ENCODE measurements around the gene KIF6.

Gene KIF6

DNA sequence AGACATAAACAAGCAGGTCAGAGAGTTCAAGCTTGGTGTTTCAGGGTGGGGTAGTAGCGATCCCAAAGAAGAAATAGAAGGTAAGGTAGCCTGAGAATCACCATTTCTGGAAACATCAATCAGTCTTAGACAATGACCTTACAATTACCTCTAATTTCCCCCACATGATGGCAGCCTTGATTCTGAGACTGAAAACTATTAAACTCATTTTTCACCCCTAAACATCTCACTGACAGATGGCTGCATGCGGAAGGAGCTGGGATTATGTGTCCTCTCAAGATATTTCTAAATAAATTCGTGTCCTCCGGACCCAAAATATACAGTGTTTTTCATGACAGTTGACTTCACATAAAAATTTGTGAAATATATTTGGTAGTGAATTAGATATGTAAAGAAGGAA, 61.0 kb downstream of the KIF6 start:
- no peak for DNase-seq (ENCODE audit: low read depth)

DNA sequence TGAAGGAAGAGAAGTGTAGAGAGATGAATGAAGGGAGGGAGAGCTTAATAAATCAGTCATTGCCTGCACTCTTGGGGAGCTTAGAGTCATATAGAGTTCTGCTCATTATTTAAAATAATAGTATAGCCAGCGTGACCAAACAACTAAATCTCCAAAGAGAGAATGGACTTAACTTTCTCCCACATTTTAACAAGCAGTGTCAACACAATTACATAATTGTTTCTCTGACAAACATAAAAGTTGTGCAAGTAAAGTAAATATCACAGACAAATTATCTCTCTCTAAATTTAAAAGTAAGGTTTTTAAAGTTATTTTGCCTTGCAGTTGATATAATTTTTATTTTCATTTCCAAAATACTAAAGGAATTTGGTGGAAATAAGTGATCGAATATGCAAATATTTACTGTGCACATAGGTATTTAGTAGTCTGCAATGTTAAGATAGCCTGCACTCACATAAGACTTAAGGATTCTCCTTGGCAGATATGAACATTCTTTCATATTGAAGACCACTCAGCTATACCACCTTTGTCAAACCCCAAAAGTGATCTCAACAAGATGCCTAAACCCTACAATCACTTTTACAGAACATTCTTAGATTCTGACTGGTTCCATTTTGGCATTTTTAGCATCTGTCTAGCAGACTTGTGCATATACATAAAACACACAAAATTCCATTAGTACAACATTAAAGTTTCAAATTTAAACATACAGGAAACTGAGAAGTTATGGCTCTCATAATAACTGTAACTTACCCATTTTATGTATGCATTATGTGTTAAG, 67.7 kb downstream of the KIF6 start:
- DNase-seq (ENCODE audit: low read depth) = no peak

DNA sequence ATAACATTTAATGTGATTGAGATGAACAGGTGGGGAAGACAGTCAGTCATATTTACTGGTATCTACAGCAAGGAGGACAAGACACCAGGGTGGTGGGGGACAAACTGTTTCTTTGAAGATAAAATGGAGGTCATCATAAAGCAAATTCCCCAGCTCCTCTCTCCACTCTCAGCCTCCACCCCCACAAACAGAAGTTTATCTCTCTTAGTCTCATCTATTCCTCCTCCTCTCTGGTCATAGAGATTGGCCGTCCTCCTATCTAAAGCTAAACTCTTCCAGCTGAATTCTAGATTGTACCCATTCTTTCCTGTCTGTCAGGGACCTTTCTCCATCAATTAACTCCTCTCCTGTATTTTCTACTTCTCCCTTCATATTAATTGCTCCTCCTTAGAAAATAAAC, 71.1 kb downstream of the KIF6 start:
- no peak for DNase-seq (ENCODE audit: low read depth)

DNA sequence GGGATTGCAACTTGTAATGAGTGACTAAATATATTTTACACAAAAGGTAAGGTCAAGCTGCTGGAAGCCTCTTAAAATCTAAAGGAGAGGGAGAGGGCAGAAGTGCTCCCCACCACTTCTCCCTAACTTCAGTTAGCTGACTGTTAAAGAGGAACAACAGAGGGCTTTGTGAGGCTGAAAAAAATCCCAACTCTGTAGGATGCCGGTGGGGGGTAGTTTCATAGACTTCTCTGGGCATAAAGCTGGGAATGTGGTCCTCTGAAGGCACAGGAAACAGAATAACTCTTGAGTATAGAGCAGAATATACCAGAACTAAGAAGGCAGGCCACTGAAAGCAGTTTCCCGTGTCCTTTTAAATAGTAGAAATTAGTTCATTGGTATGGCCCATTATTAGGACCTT, 71.6 kb downstream of the KIF6 start:
- DNase-seq (ENCODE audit: low read depth) = no peak

DNA sequence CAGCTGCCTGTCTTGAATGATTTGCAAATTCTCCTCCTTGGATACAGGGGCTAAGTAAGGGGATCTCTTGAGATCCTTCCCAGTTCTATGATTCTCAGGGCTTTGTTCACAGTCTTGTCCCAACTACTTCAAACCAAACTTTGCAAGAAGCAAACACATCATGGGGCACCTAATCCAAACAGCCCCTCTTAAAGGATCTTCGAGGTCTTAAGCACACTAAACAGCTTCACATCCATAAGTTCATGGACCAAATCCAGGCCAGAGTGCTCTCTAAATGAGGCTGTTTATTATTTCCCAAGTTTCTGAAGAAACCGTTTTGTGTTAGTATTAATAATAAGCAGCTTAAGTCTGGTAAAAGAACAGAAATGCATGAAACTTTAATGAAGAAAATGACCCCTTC, 75.2 kb downstream of the KIF6 start:
- DNase-seq (ENCODE audit: low read depth) = no peak

DNA sequence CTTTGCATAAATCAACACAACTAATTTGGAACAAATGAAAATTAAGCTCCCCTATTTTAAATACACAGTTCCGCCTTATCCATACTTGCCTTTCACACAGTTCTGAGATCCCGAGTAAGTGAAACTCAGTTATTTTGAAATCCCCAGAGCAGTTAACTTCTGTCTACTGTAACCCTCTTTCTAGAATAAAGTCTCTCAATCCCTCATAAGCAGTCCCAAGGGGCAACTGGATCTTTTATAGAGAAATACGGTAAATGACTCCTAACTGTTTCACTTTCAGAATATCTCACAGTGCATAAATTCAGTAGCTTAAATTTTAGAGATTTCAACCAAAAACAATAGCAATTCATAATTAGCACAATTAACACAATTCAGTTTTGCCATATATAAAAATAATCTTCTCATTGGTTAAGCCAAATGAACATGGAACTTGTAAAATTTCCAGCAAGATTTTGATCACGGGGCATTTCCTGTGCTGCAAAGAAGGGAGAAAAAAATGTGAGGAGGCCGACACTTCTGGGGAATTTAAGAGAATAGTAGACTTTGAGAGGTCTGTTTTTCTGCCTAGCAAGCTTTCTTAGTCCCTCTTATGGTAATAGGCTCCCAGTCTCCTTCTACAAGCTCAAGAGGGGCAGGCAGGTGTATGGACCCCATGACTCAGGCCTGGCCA, 78.3 kb downstream of the KIF6 start:
- no peak for DNase-seq (ENCODE audit: low read depth)

DNA sequence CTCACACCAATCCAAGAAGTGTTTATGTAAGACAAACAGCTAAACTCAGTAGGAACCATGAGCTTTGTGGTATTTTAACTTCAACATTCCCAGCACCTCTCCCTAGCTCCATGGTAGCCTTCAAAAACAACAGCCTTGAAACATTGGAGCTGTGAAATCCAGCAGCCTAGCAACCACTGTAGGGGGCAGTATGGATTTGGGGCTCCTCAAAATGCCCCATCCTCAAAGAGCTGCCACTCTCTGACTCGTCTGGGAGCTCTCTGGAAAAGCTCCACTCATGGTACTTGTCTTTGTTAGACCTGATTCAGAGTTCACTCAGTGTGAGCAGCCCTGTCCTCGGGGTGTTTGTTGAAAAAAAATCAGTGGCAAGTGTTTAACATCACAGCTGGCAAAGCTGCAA, 82.9 kb downstream of the KIF6 start:
- DNase-seq (ENCODE audit: low read depth) = no peak

DNA sequence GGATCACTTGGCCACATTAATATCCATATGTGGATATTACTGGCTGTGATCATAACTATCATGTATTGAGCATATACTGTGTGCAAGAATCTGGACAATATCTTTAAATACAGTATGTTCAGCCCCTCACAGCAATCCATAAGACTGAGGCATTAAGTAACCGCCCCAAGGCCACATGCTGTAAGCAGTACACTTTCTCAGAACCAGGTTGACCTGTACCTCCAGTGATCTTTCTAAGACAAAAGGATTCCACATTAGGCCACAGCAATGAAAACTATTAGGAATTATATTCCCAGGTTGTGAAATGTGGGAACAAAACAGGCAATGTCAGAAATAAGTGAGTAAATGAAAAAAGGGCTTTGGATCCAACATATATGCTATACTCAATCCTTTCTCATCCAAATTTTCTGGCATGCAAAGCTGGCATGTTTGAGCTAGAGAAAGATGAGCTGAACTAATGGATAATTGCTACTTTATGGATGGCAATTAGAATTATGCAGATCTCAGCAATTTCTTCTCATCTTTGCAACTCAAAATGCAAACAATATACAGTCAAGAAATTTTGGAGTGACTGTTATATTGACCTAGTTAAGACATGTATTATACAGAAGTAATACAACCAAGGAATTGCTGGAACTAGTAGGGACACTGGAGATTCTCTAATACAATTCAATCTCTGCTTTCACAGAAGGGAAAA, 86.9 kb downstream of the KIF6 start:
- DNase-seq (ENCODE audit: low read depth) = no peak

DNA sequence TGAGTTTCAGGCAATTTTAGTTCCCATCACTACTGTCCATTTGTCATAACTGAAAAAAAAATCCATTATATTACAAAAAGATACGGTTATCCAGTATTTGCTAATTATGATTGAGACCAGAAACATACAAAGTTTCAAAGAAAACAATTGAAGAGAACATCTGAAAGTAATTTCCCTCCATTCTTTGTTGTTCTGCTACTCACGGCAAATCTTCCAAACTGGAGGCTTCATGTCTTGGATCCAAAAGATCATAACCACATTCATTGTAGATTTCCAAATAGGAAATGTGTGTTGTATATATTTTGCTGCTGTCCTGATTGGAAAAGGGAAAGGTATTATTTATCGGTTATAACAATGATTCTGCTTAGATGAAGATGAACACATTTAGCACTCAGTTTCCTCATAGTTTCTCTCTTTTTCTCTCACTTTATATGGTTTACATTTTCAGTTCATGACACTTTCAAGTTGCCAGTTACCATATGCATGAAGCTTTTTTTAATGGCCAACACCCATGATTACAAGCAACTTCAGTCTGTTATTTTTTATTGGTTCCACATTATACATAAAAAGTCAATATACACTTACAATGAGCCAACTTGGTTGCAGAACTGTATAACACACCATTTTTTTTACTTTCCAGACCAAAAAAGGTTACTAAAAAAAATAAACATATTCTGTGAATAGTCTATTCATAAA, 90.4 kb downstream of the KIF6 start:
- DNase-seq (ENCODE audit: low read depth) = no peak

DNA sequence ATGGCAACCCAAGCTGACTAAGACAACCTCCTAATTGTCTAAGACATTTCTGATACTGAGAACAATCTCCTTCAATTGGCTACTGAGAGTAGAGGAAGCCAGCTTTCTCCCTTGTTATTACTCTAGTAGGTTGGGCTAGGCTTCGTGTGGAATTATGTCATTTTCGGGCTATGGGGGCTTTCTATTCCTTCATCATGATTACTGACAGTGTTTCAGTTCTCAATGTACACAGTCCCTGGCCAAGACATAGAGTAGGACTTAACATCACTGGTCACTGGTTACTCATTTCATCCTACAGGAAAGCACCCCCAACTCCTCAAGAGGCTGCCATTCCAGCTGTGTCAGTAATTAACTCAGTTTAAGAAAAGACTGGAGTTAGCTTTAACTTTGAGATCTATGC, 100.0 kb downstream of the KIF6 start:
- DNase-seq (ENCODE audit: low read depth) = no peak

DNA sequence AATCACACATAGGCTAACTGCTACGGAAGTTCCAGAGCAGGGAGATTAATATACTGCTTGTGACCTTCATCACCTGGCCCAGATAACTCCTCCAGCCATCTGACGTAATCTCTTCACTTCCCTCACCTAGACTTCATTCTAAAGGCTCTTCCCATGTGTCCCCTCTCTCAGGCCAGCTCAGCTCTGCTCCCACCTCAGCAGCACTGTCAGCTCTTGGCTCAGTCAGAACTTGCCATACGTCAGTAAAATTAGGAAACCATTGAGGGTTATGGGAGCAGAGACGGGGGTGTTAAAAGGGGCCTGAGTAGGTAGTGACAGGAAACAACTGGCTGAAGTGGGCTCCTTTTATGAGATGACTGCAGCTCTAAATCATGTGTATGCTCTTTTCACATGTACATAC, 101.5 kb downstream of the KIF6 start:
- no peak for DNase-seq (ENCODE audit: low read depth)

DNA sequence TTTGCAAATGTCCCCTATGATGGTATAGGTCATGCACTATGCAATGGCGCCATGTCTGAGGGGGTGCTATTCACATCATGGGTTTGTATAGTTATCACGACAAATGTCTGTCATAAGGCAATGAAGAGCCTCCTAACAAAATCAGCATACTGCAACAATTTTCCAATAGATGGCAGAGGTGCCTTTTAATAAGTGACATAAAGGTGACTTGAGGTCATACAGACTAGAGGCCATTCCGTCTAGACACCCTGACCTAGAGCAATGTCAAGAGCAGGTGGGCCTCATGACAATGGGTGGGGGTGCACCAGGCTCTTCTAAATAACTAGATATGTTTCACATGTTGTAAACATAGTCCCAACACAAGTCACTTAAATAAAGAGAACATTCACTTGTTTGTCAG, 107.7 kb downstream of the KIF6 start:
- no peak for DNase-seq (ENCODE audit: low read depth)

DNA sequence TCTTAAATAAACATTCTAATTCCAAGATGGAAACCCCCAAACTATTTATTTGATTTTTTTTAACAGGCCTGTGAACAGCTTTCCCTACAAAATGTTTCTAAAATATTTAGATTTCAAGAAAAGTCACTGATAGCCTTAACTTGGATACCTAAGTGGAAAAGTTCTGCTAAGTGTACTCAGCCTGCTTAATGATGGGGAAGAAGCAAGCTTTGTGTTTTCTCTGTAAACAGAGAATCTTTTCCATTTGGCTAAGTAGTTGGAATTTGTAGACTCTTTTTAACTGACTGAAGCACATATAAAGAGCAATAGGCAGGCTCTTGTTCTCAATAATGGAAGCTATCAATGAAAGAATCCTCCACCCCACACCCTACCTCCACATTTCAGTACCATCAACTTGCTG, 108.2 kb downstream of the KIF6 start:
- DNase-seq (ENCODE audit: low read depth) = no peak

DNA sequence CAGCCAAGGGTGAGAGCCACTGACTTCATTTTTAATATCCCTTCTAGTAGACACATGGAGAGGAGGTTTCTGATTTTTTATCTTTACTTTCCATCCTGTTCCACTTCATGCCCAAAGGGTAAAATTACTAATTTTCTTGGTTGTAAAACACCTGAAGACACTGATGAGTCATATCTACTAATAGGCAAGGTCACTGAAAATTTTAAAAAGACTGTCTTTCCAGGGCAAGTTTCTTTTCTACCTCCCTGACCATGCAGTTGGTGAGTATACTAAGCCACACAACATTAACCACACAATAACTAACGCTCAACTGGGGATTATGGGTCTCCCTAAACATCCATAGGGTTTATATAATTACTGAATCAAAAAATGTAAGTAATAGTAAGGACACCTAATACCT, 109.6 kb downstream of the KIF6 start:
- no peak for DNase-seq (ENCODE audit: low read depth)

DNA sequence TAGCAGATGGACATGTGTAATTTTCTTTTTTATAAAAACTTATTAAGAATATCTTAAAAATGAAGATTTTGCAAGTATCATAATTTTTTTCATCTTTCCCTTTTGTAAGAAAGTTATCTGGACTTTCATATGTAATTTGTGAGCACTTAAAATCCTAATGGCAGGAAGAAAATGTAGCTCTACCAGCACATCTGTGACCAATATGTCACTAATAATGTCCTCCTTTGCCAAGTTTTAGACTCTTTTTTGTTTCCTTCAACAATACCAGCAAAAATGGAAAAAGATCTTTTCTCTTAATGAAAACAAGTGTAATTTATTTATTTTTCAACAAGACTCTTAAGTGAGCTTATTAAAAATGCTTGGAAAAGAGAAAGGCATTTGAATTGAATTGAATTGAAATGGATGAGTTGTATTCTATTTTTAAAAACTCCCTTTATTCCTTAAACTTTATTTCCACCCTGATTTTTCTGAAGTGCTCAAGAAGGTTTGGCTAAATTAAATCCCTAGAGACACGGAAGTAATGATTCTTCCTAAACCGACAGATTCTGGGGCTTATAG, 110.7 kb downstream of the KIF6 start:
- DNase-seq (ENCODE audit: low read depth) = no peak

DNA sequence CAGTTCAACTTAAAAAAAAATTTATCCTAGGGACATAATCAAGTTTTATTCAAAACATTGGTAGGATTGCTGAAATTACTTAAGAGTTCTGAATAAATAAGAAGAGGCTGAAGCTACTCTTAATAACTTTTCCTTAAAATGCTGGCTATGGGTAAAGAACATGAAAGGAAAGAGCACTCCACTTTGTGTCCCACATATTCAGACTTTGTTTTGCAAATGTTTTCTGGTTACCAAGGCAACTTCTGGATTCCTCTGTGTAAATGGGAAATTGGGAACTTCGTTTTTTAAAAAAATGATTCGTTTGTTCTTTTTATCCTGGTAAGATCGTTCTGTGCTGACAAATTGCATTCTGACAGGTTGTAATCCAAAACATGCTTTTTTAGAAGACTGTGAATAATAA, 115.0 kb downstream of the KIF6 start:
- DNase-seq (ENCODE audit: low read depth) = no peak

DNA sequence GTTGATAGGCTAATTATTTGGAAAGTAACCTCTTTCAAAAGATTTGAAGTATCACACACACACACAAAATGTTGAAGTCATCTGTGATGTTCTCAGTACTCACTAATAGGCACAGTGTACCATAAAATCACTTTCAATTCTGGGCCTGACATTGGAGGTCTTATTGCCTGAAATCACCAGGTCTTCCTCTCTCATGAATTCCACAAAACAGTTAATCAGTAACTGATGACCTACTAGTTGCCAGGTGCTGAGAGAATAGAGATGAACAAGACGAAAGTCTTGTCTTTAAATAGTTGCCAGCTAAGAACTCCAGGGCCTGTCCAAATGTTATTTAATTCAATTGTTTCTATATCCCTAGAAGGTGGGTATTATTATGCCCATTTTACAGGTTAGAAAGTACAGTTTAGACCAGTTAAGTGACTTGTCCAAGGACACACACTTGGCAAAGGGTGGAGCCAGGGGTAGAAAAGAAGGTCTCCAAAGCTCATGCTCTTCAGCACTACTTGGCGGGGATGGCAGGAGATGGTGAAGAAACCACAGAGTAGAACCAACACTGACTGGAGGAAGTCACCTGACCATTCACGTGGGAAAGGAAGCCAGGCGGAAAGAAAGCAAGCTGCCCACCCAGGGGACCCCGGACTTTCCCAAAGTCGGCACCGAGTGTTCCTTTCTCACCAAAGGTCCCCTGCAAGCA, 116.4 kb downstream of the KIF6 start:
- no peak for DNase-seq (ENCODE audit: low read depth)

DNA sequence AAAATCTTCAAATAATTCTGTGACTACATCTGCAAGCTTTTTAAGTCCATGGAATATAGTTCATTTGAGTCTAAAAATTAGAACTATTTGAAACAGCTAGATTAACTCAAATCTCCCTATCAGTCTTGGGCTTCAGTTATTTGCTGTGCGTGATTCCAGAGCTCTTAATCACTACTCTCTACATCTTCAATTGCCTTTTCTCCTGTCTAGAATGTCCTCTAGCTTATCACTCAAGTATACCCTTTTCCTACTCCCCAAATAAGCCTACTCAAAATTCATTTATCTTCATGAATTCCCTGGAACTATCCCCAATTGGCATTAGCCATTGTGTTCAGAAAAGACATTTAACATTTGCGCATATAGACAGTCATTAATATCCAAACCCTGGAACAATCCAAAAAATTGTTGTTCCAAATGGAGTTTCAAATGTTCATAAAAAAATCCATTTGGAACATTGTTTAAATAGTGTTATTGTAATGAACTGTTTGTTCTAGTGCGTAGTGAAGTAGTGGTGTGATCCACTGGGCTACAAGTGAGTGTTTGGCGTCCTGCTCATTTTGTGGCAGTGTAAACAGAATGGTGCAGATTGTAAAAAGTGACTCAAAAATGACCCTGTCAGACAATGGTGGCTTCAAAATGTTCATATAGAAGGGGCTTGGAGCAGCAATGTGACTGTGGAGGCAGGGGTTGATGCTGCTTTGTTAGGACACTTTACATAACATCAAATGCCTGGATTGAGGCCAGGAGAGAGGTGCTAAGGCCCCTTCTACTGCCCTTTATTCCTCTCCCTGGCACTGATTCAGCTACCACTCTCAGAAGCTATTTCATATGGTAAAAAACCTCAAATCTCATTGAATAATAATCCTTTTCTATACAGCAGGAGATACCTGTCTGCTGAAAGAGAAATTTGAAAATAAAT, 122.3 kb downstream of the KIF6 start:
- no peak for DNase-seq (ENCODE audit: low read depth)

DNA sequence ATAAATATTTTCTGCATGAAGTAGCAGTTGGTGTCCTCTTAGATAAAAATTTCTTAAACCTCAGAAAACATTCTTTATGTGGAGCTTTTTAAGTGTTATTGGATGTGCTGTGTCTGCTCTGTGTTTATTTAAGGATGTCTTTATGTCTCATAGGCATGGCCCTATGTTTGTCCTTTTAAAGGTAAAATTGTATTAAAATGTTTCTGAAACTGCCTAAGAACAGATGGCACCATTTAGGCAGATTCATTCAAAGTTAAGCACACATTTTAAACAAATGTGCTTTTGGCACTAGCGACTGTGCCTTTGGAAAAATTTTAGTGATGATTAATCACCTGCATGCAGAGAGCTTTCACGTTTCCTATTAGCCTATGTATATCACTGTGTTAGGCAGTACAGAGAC, 125.2 kb downstream of the KIF6 start:
- DNase-seq (ENCODE audit: low read depth) = no peak

DNA sequence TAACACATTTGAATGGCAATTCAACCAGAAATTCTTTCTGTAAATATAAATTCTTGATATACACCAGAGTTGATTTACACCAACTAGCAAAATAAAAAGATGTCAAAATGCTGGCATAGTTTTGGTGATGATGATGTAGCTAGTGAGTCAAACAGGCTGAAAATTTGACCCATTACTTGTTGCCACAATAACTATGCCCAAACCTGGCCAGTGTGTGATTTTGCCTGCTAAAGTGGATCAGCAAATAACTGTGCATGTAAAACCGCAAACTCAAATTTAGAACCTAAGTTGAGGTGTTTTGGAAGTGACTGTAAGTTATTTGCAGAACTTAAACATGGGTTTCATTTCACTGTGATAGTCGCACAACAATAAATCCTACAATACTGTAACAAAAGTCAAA, 125.9 kb downstream of the KIF6 start:
- DNase-seq (ENCODE audit: low read depth) = no peak

DNA sequence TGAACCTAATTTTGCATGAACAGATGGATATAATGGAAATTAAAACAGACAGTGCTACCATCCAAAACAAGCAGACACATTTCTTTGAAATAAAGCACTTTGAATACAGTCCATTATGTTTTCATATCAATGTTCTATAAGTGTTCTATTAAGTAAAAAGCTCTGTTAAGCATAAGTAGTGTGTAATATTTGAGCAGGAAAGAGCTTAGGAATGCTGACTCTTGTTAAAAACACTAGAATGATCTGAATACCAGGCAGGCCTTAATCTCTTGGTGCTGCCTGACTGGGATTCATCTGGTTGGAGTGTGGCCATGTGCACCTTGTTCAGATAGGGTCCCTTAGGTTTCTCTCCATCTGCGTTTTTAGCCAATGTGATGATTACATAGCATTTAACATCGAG, 130.9 kb downstream of the KIF6 start:
- no peak for DNase-seq (ENCODE audit: low read depth)
